OCI-LY7 (cell line): ENCODE results near the gene GAK.

Experiments used
- EZH2phosphoT487 ChIP-seq: fragments of 200-600 bp; sonication (generic); IDR thresholded peaks from 2 replicates; pipeline ENCODE4 v1.6.1; 2018; ENCODE audit warnings: low read depth, borderline replicate concordance, mild to moderate bottlenecking, mixed run types, antibody characterized with exemption, low read length, moderate library complexity, mixed read lengths
- TF ChIP-seq, protein P1 (sequence below): fragments of 200-600 bp; sonication (generic); conservative IDR thresholded peaks from 2 replicates; pipeline ENCODE4 v1.5.1; 2014; ENCODE audit warnings: mild to moderate bottlenecking, antibody characterized with exemption, low read length, moderate library complexity, mixed read lengths

DNA sequence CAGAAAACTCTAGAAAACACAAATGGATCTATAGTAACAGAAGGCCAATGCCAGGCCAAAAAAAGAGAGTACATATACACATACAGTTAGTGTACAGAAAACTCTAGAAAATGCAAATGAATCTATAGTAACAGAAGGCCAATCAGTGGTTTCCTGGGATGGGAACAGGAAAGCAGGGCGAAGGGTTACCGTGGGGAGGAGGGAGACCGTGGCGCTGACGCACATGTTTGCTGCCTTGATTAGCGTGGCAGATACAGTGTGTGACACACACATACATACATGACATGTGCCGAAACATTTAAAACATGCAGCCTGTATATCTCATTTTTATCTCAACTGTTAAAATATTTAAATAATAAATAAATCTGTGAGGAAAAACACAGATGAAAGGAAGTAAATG, 14.7 kb downstream of the GAK start:
- TF ChIP-seq, protein P1, sequence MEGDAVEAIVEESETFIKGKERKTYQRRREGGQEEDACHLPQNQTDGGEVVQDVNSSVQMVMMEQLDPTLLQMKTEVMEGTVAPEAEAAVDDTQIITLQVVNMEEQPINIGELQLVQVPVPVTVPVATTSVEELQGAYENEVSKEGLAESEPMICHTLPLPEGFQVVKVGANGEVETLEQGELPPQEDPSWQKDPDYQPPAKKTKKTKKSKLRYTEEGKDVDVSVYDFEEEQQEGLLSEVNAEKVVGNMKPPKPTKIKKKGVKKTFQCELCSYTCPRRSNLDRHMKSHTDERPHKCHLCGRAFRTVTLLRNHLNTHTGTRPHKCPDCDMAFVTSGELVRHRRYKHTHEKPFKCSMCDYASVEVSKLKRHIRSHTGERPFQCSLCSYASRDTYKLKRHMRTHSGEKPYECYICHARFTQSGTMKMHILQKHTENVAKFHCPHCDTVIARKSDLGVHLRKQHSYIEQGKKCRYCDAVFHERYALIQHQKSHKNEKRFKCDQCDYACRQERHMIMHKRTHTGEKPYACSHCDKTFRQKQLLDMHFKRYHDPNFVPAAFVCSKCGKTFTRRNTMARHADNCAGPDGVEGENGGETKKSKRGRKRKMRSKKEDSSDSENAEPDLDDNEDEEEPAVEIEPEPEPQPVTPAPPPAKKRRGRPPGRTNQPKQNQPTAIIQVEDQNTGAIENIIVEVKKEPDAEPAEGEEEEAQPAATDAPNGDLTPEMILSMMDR, result no peak
- TF ChIP-seq EZH2phosphoT487, result no peak
